ENCODE results near the gene TRERF1.

DNA sequence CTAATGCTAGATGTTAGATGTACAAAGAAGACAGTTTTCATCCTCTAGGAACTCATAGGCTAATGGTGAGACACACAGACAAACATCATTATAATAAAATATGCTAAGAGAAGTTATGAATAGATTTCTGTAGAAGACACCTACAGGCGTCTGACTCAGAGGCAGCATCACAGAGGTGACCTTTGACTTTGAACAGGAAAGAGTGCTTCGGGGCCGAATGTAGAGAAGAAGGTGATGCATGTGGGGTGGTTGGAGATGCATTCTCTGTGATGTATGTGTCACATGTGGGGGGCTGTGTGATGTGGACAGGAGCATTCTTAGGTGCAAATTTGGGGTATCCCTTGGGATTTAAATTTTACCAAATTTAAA, 271.8 kb downstream of the TRERF1 start:
- TF ChIP-seq, protein P1, sequence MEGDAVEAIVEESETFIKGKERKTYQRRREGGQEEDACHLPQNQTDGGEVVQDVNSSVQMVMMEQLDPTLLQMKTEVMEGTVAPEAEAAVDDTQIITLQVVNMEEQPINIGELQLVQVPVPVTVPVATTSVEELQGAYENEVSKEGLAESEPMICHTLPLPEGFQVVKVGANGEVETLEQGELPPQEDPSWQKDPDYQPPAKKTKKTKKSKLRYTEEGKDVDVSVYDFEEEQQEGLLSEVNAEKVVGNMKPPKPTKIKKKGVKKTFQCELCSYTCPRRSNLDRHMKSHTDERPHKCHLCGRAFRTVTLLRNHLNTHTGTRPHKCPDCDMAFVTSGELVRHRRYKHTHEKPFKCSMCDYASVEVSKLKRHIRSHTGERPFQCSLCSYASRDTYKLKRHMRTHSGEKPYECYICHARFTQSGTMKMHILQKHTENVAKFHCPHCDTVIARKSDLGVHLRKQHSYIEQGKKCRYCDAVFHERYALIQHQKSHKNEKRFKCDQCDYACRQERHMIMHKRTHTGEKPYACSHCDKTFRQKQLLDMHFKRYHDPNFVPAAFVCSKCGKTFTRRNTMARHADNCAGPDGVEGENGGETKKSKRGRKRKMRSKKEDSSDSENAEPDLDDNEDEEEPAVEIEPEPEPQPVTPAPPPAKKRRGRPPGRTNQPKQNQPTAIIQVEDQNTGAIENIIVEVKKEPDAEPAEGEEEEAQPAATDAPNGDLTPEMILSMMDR (conservative IDR thresholded peaks at IDR 0.05), result no peak
- no peak for TF ChIP-seq EZH2 (IDR thresholded peaks at IDR 0.05; ENCODE audit: low read depth)
